GM12878 (cell line): ENCODE results near the gene PPP4R4. TPM values are rescaled to one million over a fixed set of nuclear protein-coding genes. Genes with fewer than 3 reads are reported as not detected.

Experiments used
- ATAC-seq: fragments of 200-7000 bp; cut with Tn5 transposase; 3 replicates; pipeline ENCODE4 v1.9.1; 2020; ENCODE audit warnings: mild to moderate bottlenecking, moderate library complexity
- BruUV-seq: library from RNA; stranded (reverse); fragments of 400-500 nt; replicated peaks from 2 replicates; lab custom pipeline; 2021; lab: Mats Ljungman, UMichigan
- CTCF ChIA-PET: fragments of 300-600 bp; sonication (Branson Sonifier 250); formaldehyde crosslinking; extraction: SDS; loops from one replicate; lab custom pipeline; 2021; ENCODE audit warnings: inconsistent platforms; lab: Yijun Ruan, JAX
- POLR2A ChIA-PET: fragments of 350-600 bp; formaldehyde crosslinking; extraction: SDS; loops from one replicate; lab custom pipeline; 2021; ENCODE audit warnings: inconsistent platforms; lab: Charles Lee
- RAD21 ChIA-PET: fragments of 300-600 bp; sonication (Branson Sonifier 250); formaldehyde crosslinking; loops from one replicate; lab custom pipeline; 2023; ENCODE audit warnings: antibody characterized with exemption; ENCODE audit not compliant: unreplicated experiment; lab: Charles Lee
- SMC1A ChIA-PET: fragments of 300-600 bp; sonication (Branson Sonifier 250); formaldehyde crosslinking; loops from one replicate; lab custom pipeline; 2023; ENCODE audit not compliant: unreplicated experiment, uncharacterized antibody; lab: Charles Lee
- DNase-seq: peaks from one replicate; pipeline ENCODE4 v3.0.0-alpha.2; 2011; ENCODE audit warnings: low read depth, low spot score
- FAIRE-seq: peaks from 3 replicates; lab custom pipeline; 2011; peaks lifted over from hg19 to GRCh38; lab: Jason Lieb, UNC
- H2AFZ ChIP-seq: 2 replicates; pipeline ENCODE4 v1.6.0; 2011; ENCODE audit warnings: low read depth, low read length, control low read depth; ENCODE audit not compliant: control insufficient read depth
- H3K27ac ChIP-seq: 2 replicates; pipeline ENCODE4 v1.5.1; 2011; ENCODE audit warnings: control low read depth; ENCODE audit not compliant: control insufficient read depth, insufficient read depth
- H3K27me3 ChIP-seq, 2 experiments: replicated peaks in 1 of 2; 2 replicates each; pipeline versions ENCODE4 v1.6.0 to v1.6.1; 2011; ENCODE audit warnings: low read length in 1 of 2; ENCODE audit not compliant: control insufficient read depth in 2 of 2, insufficient read depth in 2 of 2
- H3K36me3 ChIP-seq, 2 experiments: 2 replicates each; pipeline ENCODE4 v1.5.1; 2011; ENCODE audit warnings: low read length in 1 of 2; ENCODE audit not compliant: control insufficient read depth in 2 of 2, insufficient read depth in 2 of 2
- H3K4me1 ChIP-seq: 2 replicates; pipeline ENCODE4 v1.6.1; 2011; ENCODE audit warnings: mild to moderate bottlenecking, low read length, moderate library complexity, mixed read lengths; ENCODE audit not compliant: control insufficient read depth, insufficient read depth
- H3K4me2 ChIP-seq: 2 replicates; pipeline ENCODE4 v1.6.0; 2011; ENCODE audit warnings: control low read depth; ENCODE audit not compliant: control insufficient read depth, insufficient read depth
- H3K4me3 ChIP-seq: fragments of 200-600 bp; sonication (generic); 2 replicates; pipeline ENCODE4 v1.5.1; 2016
- H3K79me2 ChIP-seq: 2 replicates; pipeline ENCODE4 v1.6.0; 2011; ENCODE audit warnings: low read length; ENCODE audit not compliant: control insufficient read depth, insufficient read depth
- H3K9ac ChIP-seq: 2 replicates; pipeline ENCODE4 v1.8.0; 2011; ENCODE audit warnings: low read length, control low read depth, mixed read lengths; ENCODE audit not compliant: control insufficient read depth, insufficient read depth
- H3K9me3 ChIP-seq: replicated peaks from 3 replicates; pipeline ENCODE4 v1.5.1; 2011; ENCODE audit warnings: mild to moderate bottlenecking, low read length; ENCODE audit not compliant: control insufficient read depth, insufficient read depth
- H4K20me1 ChIP-seq: 2 replicates; pipeline ENCODE4 v1.6.0; 2011; ENCODE audit not compliant: control insufficient read depth, insufficient read depth
- CHD2 ChIP-seq: IDR thresholded peaks from 2 replicates; pipeline ENCODE4 v1.6.1; 2011; ENCODE audit warnings: low read depth, low read length, improper control_type of control experiment, borderline replicate concordance
- CREM ChIP-seq: IDR thresholded peaks from 2 replicates; pipeline ENCODE4 v1.6.1; 2014; ENCODE audit warnings: antibody characterized with exemption, low read depth
- FOXK2 ChIP-seq: fragments of 450-650 bp; IDR thresholded peaks from 2 replicates; pipeline ENCODE4 v1.6.1; 2017; ENCODE audit warnings: mild to moderate bottlenecking, moderate library complexity
- FOXM1 ChIP-seq: IDR thresholded peaks from 2 replicates; pipeline ENCODE4 v1.6.1; 2012; ENCODE audit warnings: low read depth, mild to moderate bottlenecking, inconsistent platforms, low read length, moderate library complexity
- HDAC6 ChIP-seq: fragments of 200-600 bp; sonication (generic); IDR thresholded peaks from one replicate; pipeline ENCODE4 v1.8.0; 2017; ENCODE audit warnings: antibody characterized with exemption; ENCODE audit not compliant: unreplicated experiment
- MEF2A ChIP-seq: IDR thresholded peaks from 2 replicates; pipeline ENCODE4 v1.6.1; 2011; ENCODE audit warnings: low read depth, mild to moderate bottlenecking, low read length, moderate library complexity; ENCODE audit not compliant: insufficient read depth
- NBN ChIP-seq: fragments of 450-650 bp; IDR thresholded peaks from 2 replicates; pipeline ENCODE4 v1.6.1; 2016
- NFYA ChIP-seq: IDR thresholded peaks from 2 replicates; pipeline ENCODE4 v1.6.1; 2011; ENCODE audit warnings: low read depth, mild to moderate bottlenecking, low read length, improper control_type of control experiment, borderline replicate concordance
- NKRF ChIP-seq: fragments of 450-650 bp; conservative IDR thresholded peaks from 2 replicates; pipeline ENCODE4 v1.6.1; 2017; ENCODE audit warnings: mild to moderate bottlenecking, moderate library complexity
- NR2C2 ChIP-seq: IDR thresholded peaks from 2 replicates; pipeline ENCODE4 v1.6.1; 2011; ENCODE audit warnings: borderline replicate concordance, low read depth; ENCODE audit not compliant: control insufficient read depth, insufficient read length
- PAX8 ChIP-seq: fragments of 450-650 bp; IDR thresholded peaks from 2 replicates; pipeline ENCODE4 v1.6.1; 2017; ENCODE audit warnings: mild to moderate bottlenecking, moderate library complexity
- RELB ChIP-seq: fragments of 450-650 bp; IDR thresholded peaks from 2 replicates; pipeline ENCODE4 v1.6.1; 2017; ENCODE audit warnings: low read depth, mild to moderate bottlenecking, moderate library complexity
- ZBTB4 ChIP-seq: fragments of 450-650 bp; formaldehyde crosslinking; IDR thresholded peaks from 2 replicates; pipeline ENCODE4 v1.4.0; 2022; ENCODE audit warnings: mild to moderate bottlenecking, moderate library complexity
- WGBS: methylation state at CpG from one replicate; pipeline ENCODE4 v1.1.6; 2016; ENCODE audit warnings: low lambda C conversion rate; ENCODE audit not compliant: insufficient replicate concordance, insufficient coverage; ENCODE audit errors: missing lambda C conversion rate; 5-methylcytosine and 5-hydroxymethylcytosine counted together
- in situ Hi-C: fragments of 300-500 bp; cut with MboI; formaldehyde crosslinking; loops from 9 replicates; pipeline ENCODE4 v1.14.3; 2018; ENCODE audit warnings: mixed read lengths
- intact Hi-C: fragments of 100-400 bp; cut with micrococcal nuclease; formaldehyde crosslinking; loops from one replicate; pipeline ENCODE4 v1.14.2; 2022; ENCODE audit not compliant: unreplicated experiment
- polyA plus RNA-seq, 11 experiments: library from polyadenylated mRNA; depleted of rRNA in 4 of 11; unstranded in 6 of 11; stranded (reverse) in 5 of 11; fragments of >200 nt; fragmentation: Nextera tagmentation in 4 of 11; fragmentation: Illumina TruSeq in 1 of 11; extraction: Ambion mirVana in 4 of 11; extraction: Trizol in 1 of 11; gene quantifications; 1 replicate in 1 of 11; 2 replicates in 10 of 11; pipeline versions ENCODE4 v1.2.1 to v1.2.3, GENCODE V29; 2011 to 2016; ENCODE audit warnings: inconsistent platforms in 2 of 11, missing spikeins in 2 of 11, low read depth in 1 of 11
- total RNA-seq, 4 experiments: library from RNA; depleted of rRNA in 3 of 4; stranded (reverse); fragments of >200 nt in 3 of 4; fragmentation: Illumina TruSeq in 1 of 4; extraction: Trizol in 1 of 4; gene quantifications; 2 replicates each; pipeline versions ENCODE4 v1.2.1 to v1.2.3, GENCODE V29; 2013 to 2021

Gene PPP4R4
- total and polyA plus RNA-seq, 10 of the 15 experiments (the other 5 are each of a cell fraction or from before 2014, with no cell fraction given): 0.01 to 0.13 (median 0.08) TPM; not detected in 4

- FAIRE-seq: no peak
- POLR2A ChIA-PET: no interaction called here
- Histone ChIP-seq H4K20me1 (no peaks in the 10 kb centered on the region), H3K4me2 (no peak overlapping the region), H3K9me3 (no peaks in the 10 kb centered on the region), H3K27me3 (no peaks in the 10 kb centered on the region), H3K27ac (no peak overlapping the region), H3K9ac (no peak overlapping the region)
- 15% methylated on average over 8 of the region's 8 CpGs for WGBS
- CTCF ChIA-PET: no interaction called here
- RAD21 ChIA-PET: no interaction called here
- in situ Hi-C loops: no loop called here
- no peak for TF ChIP-seq ZBTB4 (CRISPR knock-in tag)
- TF ChIP-seq FOXM1: no peak
- TF ChIP-seq MEF2A: no peak
- TF ChIP-seq NR2C2: no peak
- no peak for TF ChIP-seq RELB
- TF ChIP-seq HDAC6: no peak
- TF ChIP-seq CREM: no peak
- TF ChIP-seq NBN: no peak
- no peak for TF ChIP-seq PAX8
- TF ChIP-seq CHD2: no peak
- no peak for TF ChIP-seq NKRF
- no peak for TF ChIP-seq FOXK2
- no peak for TF ChIP-seq NFYA
- TF ChIP-seq, all 136 proteins: peak for 0
- Histone ChIP-seq H3K79me2 (no peaks in the 10 kb centered on the region), H3K4me1 (no peaks in the 10 kb centered on the region), H3K4me3 (no peak overlapping the region), H3K36me3 (no peaks in the 10 kb centered on the region), H2AFZ (no peak overlapping the region)
- ATAC-seq: no peak
- intact Hi-C loops: no loop called here
- SMC1A ChIA-PET: interaction anchor here (0.5 kb wide), 1 partner anchor 114 kb away, joined by 3 read pairs; no protein-coding TSS in a partner anchor
- DNase-seq: no peak
- BruUV-seq: no TSS peak
Measured at GRCh38 chr14:94313991-94314655, 140.0 kb downstream of the PPP4R4 start.
